ENCODE data around the gene MPHOSPH10. TPM values are rescaled to one million over a fixed set of nuclear protein-coding genes. Genes with fewer than 3 reads are reported as not detected.

The MPHOSPH10 gene
- total RNA-seq, 1 experiment from 2014 or later, result 24.4 TPM

DNA sequence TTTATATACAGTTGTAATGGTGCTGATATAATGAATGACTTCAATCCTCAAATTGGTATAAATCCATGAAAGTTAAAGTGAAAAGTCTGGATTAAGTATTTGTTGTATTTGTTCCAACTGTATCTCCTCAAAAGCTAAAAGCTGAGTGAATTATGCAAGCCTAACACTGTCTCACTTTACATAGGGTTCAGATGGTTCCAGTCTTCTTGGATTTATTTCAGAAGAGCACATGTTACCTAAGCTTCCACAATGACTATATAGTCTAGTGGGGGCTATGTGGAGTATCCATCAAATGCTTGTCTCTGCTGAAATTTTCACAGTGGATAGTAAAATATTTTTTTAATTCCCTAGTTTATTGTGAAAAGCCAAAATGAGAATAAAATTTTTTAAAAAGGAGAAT lies 13.4 kb upstream of the MPHOSPH10 start:
- no peak for DNase-seq
- H3K27ac ChIP-seq (ENCODE audit: low read length), result no peak overlapping the region
- H3K4me3 ChIP-seq (ENCODE audit: low read length), result no peak overlapping the region
- no peaks in the 10 kb centered on the region for H3K9me2 ChIP-seq (replicated peaks; ENCODE audit: insufficient read depth, low read length)
- no peaks in the 10 kb centered on the region for H4K20me1 ChIP-seq (ENCODE audit: insufficient read depth, low read depth, low read length)
- no peak overlapping the region for H3K9ac ChIP-seq (ENCODE audit: low read length)
- no peaks in the 10 kb centered on the region for H3K27me3 ChIP-seq (ENCODE audit: low read length)
- H3K79me2 ChIP-seq (ENCODE audit: low read length), result peaks cover 13% of the 10 kb centered on the region
- H3K9me3 ChIP-seq (ENCODE audit: low read length), result no peaks in the 10 kb centered on the region
- H3K36me3 ChIP-seq (ENCODE audit: insufficient read depth, low read length), result peaks cover 36% of the 10 kb centered on the region
- no peak overlapping the region for H3K4me2 ChIP-seq (ENCODE audit: low read depth, low read length, poor library complexity, severe bottlenecking)
- no peaks in the 10 kb centered on the region for H3K4me1 ChIP-seq (ENCODE audit: low read length)
- no peak overlapping the region for H2AFZ ChIP-seq (ENCODE audit: low read length)

DNA sequence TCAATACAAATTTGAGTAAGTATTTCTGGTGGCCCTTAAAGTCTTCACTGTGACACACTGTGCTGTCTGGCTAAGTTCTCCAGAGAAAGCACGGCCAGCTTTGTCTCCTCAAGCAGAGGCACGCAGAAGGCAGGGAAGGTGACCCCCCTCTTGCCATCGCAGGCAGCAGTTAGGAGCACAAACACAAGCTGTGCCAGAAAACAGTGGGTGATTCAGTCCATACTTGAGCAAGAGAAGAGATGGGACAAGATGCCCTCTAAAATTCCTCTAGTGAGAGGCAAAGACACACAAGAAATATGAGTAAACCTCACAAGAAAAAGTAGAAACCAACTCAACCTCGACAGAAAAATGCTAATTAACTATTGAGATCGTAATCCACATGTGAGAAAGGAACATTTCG lies 10.2 kb upstream of the MPHOSPH10 start:
- H3K36me3 ChIP-seq (ENCODE audit: insufficient read depth, low read length), result peaks cover 33% of the 10 kb centered on the region
- no peaks in the 10 kb centered on the region for H3K9me2 ChIP-seq (replicated peaks; ENCODE audit: insufficient read depth, low read length)
- DNase-seq, result no peak

DNA sequence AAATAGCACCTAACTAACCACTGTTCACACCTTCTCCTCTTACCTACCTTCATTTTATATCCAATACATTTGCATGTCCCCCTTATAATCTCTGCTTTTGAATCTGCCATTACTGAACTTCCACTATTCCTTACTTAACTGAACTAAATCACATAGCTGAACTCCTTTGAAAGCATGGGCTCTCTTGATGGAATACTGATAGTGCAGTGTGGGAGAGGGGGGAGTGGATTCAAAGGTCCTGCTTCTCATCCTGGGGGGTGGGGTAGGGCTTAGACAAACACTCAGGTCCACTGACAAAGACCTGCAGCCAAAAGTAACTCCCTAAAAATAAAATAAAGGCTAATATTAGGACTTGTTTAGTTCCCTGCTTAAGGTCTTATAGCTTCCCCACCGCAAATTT lies 9.0 kb upstream of the MPHOSPH10 start:
- no peaks in the 10 kb centered on the region for H3K9me2 ChIP-seq (replicated peaks; ENCODE audit: insufficient read depth, low read length)
- no peak overlapping the region for H3K27ac ChIP-seq (ENCODE audit: low read length)
- peaks cover 33% of the 10 kb centered on the region for H3K36me3 ChIP-seq (ENCODE audit: insufficient read depth, low read length)
- H3K4me1 ChIP-seq (ENCODE audit: low read length), result no peaks in the 10 kb centered on the region
- no peaks in the 10 kb centered on the region for H3K9me3 ChIP-seq (ENCODE audit: low read length)
- no peak overlapping the region for H3K9ac ChIP-seq (ENCODE audit: low read length)
- no peak for DNase-seq
- peaks cover 43% of the 10 kb centered on the region for H3K79me2 ChIP-seq (ENCODE audit: low read length)
- H3K4me3 ChIP-seq (ENCODE audit: low read length), result no peak overlapping the region
- no peak overlapping the region for H3K4me2 ChIP-seq (ENCODE audit: low read depth, low read length, poor library complexity, severe bottlenecking)
- no peak overlapping the region for H2AFZ ChIP-seq (ENCODE audit: low read length)
- no peaks in the 10 kb centered on the region for H3K27me3 ChIP-seq (ENCODE audit: low read length)
- no peaks in the 10 kb centered on the region for H4K20me1 ChIP-seq (ENCODE audit: insufficient read depth, low read depth, low read length)

More for the DNA sequence above, 10.2 kb upstream of the MPHOSPH10 start:
- Histone ChIP-seq H3K9me3 (ENCODE audit: low read length) (no peaks in the 10 kb centered on the region), H3K27ac (ENCODE audit: low read length) (no peak overlapping the region), H3K4me2 (ENCODE audit: low read depth, low read length, poor library complexity, severe bottlenecking) (no peak overlapping the region), H3K9ac (ENCODE audit: low read length) (no peak overlapping the region), H3K79me2 (ENCODE audit: low read length) (peaks cover 30% of the 10 kb centered on the region), H2AFZ (ENCODE audit: low read length) (no peak overlapping the region), H3K4me1 (ENCODE audit: low read length) (no peaks in the 10 kb centered on the region), H4K20me1 (ENCODE audit: insufficient read depth, low read depth, low read length) (no peaks in the 10 kb centered on the region), H3K27me3 (ENCODE audit: low read length) (no peaks in the 10 kb centered on the region), H3K4me3 (ENCODE audit: low read length) (no peak overlapping the region)

DNA sequence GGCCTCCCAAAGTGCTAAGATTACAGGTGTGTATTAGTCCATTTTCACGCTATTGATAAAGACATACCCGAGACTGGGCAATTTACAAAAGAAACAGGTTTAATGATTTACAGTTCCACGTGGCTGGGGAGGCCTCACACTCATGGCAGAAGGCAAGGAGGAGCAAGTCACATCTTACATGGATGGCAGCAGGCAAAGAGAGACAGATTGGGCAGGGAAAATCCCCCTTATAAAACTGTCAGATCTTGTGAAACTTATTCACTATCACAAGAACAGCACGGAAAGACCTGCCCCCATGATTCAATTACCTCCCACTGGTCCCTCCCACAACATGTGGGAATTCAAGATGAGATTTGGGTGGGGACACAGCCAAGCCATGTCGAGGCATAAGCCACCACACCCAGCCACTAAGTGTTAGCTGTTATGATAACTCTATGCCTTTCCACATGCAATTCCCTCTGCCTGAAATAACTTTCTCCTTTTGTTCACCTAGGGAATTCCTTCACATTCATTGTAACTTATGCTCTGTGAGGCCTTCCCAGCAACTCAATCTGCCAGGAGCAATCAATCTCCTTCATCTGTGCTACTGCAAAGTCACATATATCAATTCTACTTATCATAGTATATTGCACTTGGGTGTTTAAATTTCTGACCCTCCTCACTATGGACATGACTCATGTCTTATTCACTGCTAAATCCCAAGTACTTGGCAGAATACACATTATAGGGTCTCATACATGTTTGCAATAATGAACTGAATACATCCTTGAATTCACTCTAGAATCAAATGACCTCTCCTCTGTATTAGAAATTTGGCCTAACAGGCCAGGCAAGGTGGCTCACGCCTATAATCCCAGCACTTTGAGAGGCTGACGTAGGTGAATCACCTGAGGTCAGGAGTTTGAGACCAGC lies 7.8 kb upstream of the MPHOSPH10 start:
- DNase-seq, result no peak
- H3K79me2 ChIP-seq (ENCODE audit: low read length), result peaks cover 51% of the 10 kb centered on the region
- no peak overlapping the region for H3K9ac ChIP-seq (ENCODE audit: low read length)

DNA sequence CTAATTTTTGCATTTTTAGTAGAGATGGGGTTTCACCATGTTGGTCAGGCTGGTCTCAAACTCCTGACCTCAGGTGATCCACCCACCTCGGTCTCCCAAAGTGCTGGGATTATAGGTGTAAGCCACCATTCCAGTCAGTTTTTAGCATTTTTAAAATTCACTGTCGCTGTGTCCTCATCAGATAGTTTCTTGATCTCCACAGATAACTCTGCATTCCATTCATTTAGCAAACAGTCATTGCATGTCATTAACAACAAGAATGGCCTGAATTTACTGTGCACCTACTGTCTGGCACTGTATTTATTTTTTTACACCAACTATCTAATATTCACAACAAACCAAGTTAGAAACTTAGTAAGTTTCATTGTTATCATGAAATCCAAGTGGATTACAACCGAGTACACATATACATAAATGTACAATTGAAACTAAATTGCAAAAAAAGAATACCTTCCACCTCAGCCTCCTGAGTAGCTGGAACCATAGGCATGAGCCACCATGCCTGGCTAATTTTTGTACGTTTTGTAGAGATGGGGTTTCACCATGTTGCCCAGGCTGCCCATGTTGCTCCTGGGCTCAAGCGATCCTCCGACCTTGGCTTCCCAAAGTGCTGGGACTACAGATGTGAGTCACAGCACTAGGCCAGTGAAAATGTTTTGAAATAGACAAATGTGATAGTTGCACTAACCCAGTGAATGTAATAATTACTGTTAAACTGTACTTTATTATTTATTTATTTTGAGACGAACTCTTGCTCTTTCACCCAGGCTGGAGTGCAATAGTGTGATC lies 4.7 kb upstream of the MPHOSPH10 start:
- H3K9me2 ChIP-seq (replicated peaks; ENCODE audit: insufficient read depth, low read length), result no peaks in the 10 kb centered on the region
- no peaks in the 10 kb centered on the region for H4K20me1 ChIP-seq (ENCODE audit: insufficient read depth, low read depth, low read length)
- H2AFZ ChIP-seq (ENCODE audit: low read length), result no peak overlapping the region
- H3K36me3 ChIP-seq (ENCODE audit: insufficient read depth, low read length), result peaks cover 26% of the 10 kb centered on the region; the same call in 1 of the 2 replicates
- no peak overlapping the region for H3K9ac ChIP-seq (ENCODE audit: low read length)
- DNase-seq, result no peak
- H3K27me3 ChIP-seq (ENCODE audit: low read length), result no peaks in the 10 kb centered on the region
- H3K4me2 ChIP-seq (ENCODE audit: low read depth, low read length, poor library complexity, severe bottlenecking), result no peak overlapping the region
- H3K9me3 ChIP-seq (ENCODE audit: low read length), result no peaks in the 10 kb centered on the region
- no peak overlapping the region for H3K27ac ChIP-seq (ENCODE audit: low read length)
- no peak overlapping the region for H3K4me3 ChIP-seq (ENCODE audit: low read length)
- peaks cover 77% of the 10 kb centered on the region for H3K79me2 ChIP-seq (ENCODE audit: low read length)
- peaks cover 27% of the 10 kb centered on the region for H3K4me1 ChIP-seq (ENCODE audit: low read length)

More for the DNA sequence above, 7.8 kb upstream of the MPHOSPH10 start:
- H3K27me3 ChIP-seq (ENCODE audit: low read length), result no peaks in the 10 kb centered on the region
- no peaks in the 10 kb centered on the region for H3K9me3 ChIP-seq (ENCODE audit: low read length)
- H3K4me1 ChIP-seq (ENCODE audit: low read length), result peaks cover 11% of the 10 kb centered on the region
- no peak overlapping the region for H3K4me3 ChIP-seq (ENCODE audit: low read length)
- H3K36me3 ChIP-seq (ENCODE audit: insufficient read depth, low read length), result peaks cover 31% of the 10 kb centered on the region
- H2AFZ ChIP-seq (ENCODE audit: low read length), result no peak overlapping the region
- H3K4me2 ChIP-seq (ENCODE audit: low read depth, low read length, poor library complexity, severe bottlenecking), result no peak overlapping the region
- H3K9me2 ChIP-seq (replicated peaks; ENCODE audit: insufficient read depth, low read length), result no peaks in the 10 kb centered on the region
- H4K20me1 ChIP-seq (ENCODE audit: insufficient read depth, low read depth, low read length), result no peaks in the 10 kb centered on the region
- H3K27ac ChIP-seq (ENCODE audit: low read length), result no peak overlapping the region

DNA sequence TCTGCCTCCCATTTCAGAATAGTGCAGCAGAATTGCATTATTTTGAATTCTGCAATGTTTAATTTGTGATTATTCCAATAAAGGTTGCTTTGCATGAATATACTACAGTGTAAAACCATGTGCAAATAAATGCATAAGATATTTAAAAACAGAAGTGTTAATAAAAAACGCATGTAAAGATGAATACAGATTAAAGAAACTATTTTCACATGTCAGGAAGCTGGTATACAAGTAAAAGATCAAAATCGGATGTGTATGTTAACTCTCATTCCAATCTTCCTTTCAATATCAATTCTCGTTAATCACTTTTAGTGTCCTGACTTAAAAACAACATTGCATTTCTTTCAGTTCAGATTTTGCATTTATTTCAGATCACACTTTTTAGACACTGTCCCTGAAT lies 3.5 kb upstream of the MPHOSPH10 start:
- no peaks in the 10 kb centered on the region for H3K9me3 ChIP-seq (ENCODE audit: low read length)
- no peaks in the 10 kb centered on the region for H3K9me2 ChIP-seq (replicated peaks; ENCODE audit: insufficient read depth, low read length)
- H3K36me3 ChIP-seq (ENCODE audit: insufficient read depth, low read length), result peaks cover 18% of the 10 kb centered on the region; the same call in 1 of the 2 replicates
- no peak overlapping the region for H3K27ac ChIP-seq (ENCODE audit: low read length)
- no peak overlapping the region for H3K4me3 ChIP-seq (ENCODE audit: low read length)
- H4K20me1 ChIP-seq (ENCODE audit: insufficient read depth, low read depth, low read length), result peaks cover 6% of the 10 kb centered on the region; the same call in 1 of the 2 replicates
- peaks cover 34% of the 10 kb centered on the region for H3K4me1 ChIP-seq (ENCODE audit: low read length)
- DNase-seq, result no peak
- H3K79me2 ChIP-seq (ENCODE audit: low read length), result peaks cover 80% of the 10 kb centered on the region
- peak overlapping the region; percentile 23 for H3K4me2 ChIP-seq (ENCODE audit: low read depth, low read length, poor library complexity, severe bottlenecking)
- no peak overlapping the region for H3K9ac ChIP-seq (ENCODE audit: low read length)
- no peaks in the 10 kb centered on the region for H3K27me3 ChIP-seq (ENCODE audit: low read length)
- H2AFZ ChIP-seq (ENCODE audit: low read length), result no peak overlapping the region

DNA sequence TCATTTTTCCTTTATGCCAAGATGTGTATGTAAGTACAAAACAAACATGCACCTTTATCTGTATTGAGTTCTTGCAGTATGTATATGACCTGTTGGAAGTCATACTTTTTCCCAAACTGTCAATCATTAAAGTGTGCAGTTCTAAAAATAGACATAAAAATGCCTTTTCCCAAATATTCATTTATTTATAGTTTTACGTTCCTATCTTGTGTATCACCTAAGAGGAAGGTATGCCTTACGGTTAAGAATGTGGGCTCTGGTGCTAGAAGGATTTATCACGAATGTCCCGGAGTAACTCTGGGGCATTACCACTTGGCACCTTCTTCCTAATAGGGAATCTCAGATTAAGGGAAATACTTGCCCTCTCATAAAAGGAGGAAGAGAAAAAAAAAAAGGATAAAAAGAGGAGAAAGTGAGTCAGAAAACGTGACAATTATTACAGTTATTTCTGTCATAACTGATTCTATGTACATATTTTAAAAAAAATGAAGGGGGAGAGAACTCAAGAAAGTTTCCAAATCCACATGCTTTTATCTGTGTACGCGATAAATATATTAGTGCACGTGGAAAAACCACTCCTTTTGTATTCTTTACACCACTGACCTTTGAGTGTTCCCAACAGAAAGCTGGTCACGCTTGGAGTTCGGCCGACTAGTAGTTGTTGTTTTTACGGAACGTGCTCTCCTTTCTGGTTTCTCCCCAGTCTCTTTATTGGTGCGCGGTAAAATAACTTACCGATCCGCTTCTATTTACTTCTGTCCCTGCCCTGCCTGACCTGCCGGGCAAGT lies 1.1 kb upstream of the MPHOSPH10 start:
- Histone ChIP-seq H3K36me3 (ENCODE audit: insufficient read depth, low read length) (peaks cover 27% of the 10 kb centered on the region), H3K27me3 (ENCODE audit: low read length) (no peaks in the 10 kb centered on the region), H3K9me2 (replicated peaks; ENCODE audit: insufficient read depth, low read length) (no peaks in the 10 kb centered on the region), H4K20me1 (ENCODE audit: insufficient read depth, low read depth, low read length) (peaks cover 6% of the 10 kb centered on the region; the same call in 1 of the 2 replicates), H3K4me1 (ENCODE audit: low read length) (peaks cover 47% of the 10 kb centered on the region), H2AFZ (ENCODE audit: low read length) (peak overlapping the region; percentile 98), H3K9me3 (ENCODE audit: low read length) (no peaks in the 10 kb centered on the region), H3K27ac (ENCODE audit: low read length) (peak overlapping the region; percentile 42), H3K9ac (ENCODE audit: low read length) (peak overlapping the region; percentile 88), H3K4me3 (ENCODE audit: low read length) (peak overlapping the region; percentile 91), H3K4me2 (ENCODE audit: low read depth, low read length, poor library complexity, severe bottlenecking) (peak overlapping the region; percentile 77), H3K79me2 (ENCODE audit: low read length) (peaks cover 90% of the 10 kb centered on the region)
- DNase-seq, result no peak

All from Karpas-422 (cell line).